ENCODE data around the gene MAEA.

DNA sequence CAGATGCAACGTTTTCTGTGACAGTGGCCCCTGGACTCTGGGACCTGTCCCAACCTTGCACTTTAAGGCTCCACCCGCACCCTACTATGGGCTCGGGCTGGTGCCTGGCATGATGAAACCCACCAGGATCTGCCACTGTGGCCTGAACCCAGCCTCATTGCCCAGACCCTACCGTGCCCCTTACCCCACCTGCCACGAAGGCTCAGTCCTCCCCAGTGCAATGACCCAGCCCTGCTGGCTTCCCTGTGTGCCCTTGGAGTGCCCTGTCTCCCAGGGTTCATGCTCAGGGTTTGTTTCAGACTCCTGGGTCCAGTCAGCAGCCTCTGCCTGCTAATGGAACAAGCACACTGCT lies 60.5 kb downstream of the MAEA start:
- TF ChIP-seq POLR2A (IDR thresholded peaks at IDR 0.05; ENCODE audit: extremely low read depth, insufficient read length) = no peak
- TF ChIP-seq, protein P1, sequence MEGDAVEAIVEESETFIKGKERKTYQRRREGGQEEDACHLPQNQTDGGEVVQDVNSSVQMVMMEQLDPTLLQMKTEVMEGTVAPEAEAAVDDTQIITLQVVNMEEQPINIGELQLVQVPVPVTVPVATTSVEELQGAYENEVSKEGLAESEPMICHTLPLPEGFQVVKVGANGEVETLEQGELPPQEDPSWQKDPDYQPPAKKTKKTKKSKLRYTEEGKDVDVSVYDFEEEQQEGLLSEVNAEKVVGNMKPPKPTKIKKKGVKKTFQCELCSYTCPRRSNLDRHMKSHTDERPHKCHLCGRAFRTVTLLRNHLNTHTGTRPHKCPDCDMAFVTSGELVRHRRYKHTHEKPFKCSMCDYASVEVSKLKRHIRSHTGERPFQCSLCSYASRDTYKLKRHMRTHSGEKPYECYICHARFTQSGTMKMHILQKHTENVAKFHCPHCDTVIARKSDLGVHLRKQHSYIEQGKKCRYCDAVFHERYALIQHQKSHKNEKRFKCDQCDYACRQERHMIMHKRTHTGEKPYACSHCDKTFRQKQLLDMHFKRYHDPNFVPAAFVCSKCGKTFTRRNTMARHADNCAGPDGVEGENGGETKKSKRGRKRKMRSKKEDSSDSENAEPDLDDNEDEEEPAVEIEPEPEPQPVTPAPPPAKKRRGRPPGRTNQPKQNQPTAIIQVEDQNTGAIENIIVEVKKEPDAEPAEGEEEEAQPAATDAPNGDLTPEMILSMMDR (IDR thresholded peaks at IDR 0.05; ENCODE audit: low read depth, low read length) = no peak
- TF ChIP-seq, protein P2, sequence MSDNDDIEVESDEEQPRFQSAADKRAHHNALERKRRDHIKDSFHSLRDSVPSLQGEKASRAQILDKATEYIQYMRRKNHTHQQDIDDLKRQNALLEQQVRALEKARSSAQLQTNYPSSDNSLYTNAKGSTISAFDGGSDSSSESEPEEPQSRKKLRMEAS (IDR thresholded peaks at IDR 0.05; ENCODE audit: low read depth, low read length) = no peak

Data from NB4 (cell line).